ENCODE data around the gene MED23. TPM values are rescaled to one million over a fixed set of nuclear protein-coding genes. Genes with fewer than 3 reads are reported as not detected.
"Not testable (repeated sequence)": the region's sequence is repeated elsewhere in the genome, so short reads cannot be mapped to it uniquely, and the experiment has no call there.

MED23 gene
- total RNA-seq, 1 experiment from 2014 or later: 32.2 TPM

DNA sequence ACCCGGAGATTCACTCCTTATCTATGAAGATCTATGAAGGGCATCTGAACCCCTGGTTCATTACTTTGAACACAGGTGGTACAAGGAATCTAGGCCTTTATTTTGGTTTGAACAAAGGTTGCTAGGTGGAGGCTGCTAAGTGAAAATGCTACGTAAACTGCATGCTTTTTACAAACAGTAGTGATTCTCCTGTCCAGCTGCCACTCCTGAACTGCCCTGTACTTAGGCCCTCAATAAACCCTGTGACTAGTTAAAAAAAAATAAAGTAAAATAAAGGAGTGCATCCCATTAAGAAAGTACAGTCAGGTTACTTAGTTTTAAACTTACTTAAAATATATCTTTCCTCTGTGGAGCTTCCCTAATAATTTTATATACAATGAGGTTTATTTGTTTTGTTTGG is 82.7 kb downstream of the MED23 start:
- no peaks in the 10 kb centered on the region for H3K4me1 ChIP-seq (replicated peaks)
- H3K27me3 ChIP-seq (replicated peaks): peaks cover 3% of the 10 kb centered on the region; the same call in 1 of the 2 replicates
- no peak overlapping the region for H3K27ac ChIP-seq
- H3K9me3 ChIP-seq (replicated peaks): no peaks in the 10 kb centered on the region
- no peak for DNase-seq (ENCODE audit: low read depth in 1 of 2, low spot score in 2 of 2)
- no peak overlapping the region for H3K4me3 ChIP-seq
- no peaks in the 10 kb centered on the region for H3K36me3 ChIP-seq

DNA sequence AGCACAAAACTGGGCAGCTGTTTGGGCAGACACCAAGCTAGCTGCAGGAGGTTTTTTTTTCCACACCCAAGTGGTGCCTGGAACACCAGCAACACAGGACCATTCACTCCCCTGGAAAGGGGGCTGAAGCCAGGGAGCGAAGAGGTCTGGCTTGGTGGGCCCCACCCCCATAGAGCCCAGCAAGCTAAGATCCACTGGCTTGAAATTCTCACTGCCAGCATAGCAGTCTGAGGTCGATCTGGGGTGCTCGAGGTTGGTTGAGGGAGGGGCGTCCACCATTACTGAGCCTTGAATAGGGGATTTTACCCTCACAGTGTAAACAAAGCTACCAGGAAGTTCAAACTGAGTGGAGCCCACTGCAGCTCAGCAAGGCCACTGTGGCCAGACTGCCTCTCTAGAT is 89.4 kb downstream of the MED23 start:
- H3K4me1 ChIP-seq (replicated peaks); DNase-seq (ENCODE audit: low read depth in 1 of 2, low spot score in 2 of 2); H3K36me3 ChIP-seq; H3K27me3 ChIP-seq (replicated peaks); H3K4me3 ChIP-seq; H3K9me3 ChIP-seq (replicated peaks); H3K27ac ChIP-seq: not testable (repeated sequence)

DNA sequence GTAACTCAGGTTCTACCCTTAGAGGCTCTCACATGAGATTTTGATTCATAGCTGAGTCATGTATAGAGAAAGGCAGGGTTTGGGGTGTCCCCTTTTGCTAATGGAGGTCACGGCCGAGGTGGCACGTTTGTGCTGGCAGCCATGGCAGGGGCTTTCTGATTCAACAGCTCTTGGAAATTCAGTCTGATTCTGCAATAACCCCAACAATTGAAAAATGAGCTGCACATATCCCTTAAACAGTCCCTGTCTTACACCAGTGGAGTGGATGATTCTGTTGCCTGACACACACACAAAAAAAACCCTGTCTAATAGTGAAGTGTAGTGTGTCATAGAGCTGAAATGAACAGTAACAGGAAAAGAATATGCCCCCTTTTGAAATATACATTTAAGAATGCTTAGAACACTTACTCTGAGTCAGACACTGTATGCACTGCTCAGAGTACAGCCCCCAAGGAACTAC is 95.4 kb downstream of the MED23 start:
- no peaks in the 10 kb centered on the region for H3K4me1 ChIP-seq (replicated peaks)
- DNase-seq (ENCODE audit: low read depth in 1 of 2, low spot score in 2 of 2): no peak
- no peaks in the 10 kb centered on the region for H3K27me3 ChIP-seq (replicated peaks)
- H3K4me3 ChIP-seq: no peak overlapping the region
- no peaks in the 10 kb centered on the region for H3K36me3 ChIP-seq
- H3K9me3 ChIP-seq (replicated peaks): no peaks in the 10 kb centered on the region
- no peak overlapping the region for H3K27ac ChIP-seq

DNA sequence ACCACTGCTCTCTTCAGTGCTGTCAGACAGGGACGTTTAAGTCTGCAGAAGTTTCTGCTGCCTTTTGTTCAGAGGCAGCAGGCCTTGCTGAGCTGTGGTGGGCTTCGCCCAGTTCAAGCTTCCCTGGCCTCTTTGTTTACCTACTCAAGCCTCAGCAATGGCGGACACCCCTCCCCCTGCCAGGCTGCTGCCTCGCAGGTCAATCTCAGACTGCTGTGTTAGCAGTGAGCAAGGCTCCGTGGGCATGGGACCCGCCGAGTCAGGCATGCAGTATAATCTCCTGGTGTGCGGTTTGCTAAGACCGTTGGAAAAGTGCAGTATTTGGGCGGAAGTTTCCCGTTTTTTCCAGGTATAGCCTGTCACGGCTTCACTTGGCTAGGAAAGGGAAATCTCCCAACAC is 96.4 kb downstream of the MED23 start:
- not testable (repeated sequence) for H3K36me3 ChIP-seq, H3K27ac ChIP-seq

DNA sequence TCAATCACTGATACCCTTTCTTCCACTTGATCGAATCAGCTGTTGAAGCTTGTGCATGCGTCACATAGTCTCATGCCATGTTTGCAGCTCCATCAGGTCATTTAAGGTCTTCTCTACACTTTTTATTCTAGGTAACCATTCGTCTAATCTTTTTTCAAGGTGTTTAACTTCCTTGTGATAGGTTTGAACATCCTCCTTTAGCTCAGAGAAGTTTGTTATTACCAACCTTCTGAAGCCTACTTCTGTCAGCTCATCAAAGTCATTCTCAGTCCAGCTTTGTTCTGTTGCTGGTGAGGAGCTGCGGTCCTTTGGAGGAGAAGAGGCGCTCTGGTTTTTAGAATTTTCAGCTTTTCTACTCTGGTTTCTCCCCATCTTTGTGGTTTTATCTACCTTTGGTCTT is 97.1 kb downstream of the MED23 start:
- not testable (repeated sequence) for DNase-seq (ENCODE audit: low read depth in 1 of 2, low spot score in 2 of 2); H3K27ac ChIP-seq; H3K9me3 ChIP-seq (replicated peaks); H3K27me3 ChIP-seq (replicated peaks); H3K4me1 ChIP-seq (replicated peaks); H3K4me3 ChIP-seq; H3K36me3 ChIP-seq

More for the DNA sequence above, 96.4 kb downstream of the MED23 start:
- not testable (repeated sequence) for H3K9me3 ChIP-seq (replicated peaks); H3K4me1 ChIP-seq (replicated peaks); H3K27me3 ChIP-seq (replicated peaks); DNase-seq (ENCODE audit: low read depth in 1 of 2, low spot score in 2 of 2); H3K4me3 ChIP-seq

DNA sequence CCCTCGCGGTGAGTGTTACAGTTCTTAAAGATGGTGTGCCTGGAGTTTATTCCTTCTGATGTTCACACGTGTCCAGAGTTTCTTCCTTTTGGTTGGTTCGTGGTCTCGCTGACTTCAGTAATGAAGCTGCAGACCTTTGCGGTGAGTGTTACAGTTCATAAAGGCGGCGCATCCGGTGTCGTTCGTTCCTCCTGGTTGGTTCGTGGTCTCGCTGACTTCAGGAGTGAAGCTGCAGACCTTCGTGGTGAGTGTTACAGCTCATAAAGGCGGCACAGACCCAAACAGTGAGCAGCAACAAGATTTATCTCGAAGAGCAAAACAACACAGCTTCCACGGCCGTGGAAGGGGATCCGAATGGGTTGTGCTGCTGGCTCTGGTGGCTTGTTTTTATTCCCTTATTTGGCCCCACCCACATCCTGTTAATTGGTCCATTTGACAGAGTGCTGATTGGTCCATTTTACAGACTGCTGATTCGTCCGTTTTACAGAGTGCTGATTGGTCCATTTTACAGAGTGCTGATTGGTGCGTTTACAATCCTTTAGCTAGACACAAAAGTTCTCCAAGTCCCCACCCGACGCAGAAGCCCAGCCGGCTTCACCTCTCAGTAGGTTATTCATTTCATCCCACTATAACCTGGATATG is 103.2 kb downstream of the MED23 start:
- Histone ChIP-seq H3K27ac (no peak overlapping the region), H3K9me3 (replicated peaks) (no peaks in the 10 kb centered on the region), H3K4me1 (replicated peaks) (no peaks in the 10 kb centered on the region), H3K4me3 (no peak overlapping the region), H3K36me3 (no peaks in the 10 kb centered on the region), H3K27me3 (replicated peaks) (no peaks in the 10 kb centered on the region)
- no peak for DNase-seq (ENCODE audit: low read depth in 1 of 2, low spot score in 2 of 2)

DNA sequence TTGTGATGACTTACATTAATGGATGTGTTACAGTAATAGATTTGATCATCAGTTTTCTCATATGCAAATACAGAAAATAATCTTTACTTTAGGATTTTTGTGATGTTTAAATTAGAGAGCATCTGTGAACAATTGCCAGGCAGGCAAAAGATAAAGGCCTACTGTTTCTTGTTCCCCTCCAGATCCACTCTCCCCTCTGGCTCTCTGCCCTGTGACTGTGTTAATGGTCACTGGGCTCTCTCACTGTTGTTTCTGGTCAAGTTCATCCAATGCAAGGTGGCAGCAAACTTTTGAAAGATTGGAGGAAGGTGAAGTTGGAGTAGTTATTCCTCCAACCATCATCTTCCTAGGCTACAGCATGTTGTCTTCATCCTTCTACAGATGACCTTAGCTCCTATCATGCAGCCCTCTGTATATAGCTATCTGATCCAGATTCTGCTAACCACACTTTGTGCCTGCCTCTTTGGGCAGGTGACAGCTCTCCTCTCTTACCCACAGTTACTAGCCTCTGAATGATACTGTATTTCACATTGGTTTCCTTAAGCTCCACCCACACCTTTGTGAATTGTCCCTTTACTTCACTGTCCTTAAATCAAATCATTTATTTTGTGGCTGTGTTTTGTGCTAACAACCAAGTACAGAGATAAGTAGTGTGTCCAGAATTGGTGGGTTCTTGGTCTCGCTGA is 103.9 kb downstream of the MED23 start:
- no peak for DNase-seq (ENCODE audit: low read depth in 1 of 2, low spot score in 2 of 2)
- H3K4me3 ChIP-seq: no peak overlapping the region
- H3K27ac ChIP-seq: no peak overlapping the region
- no peaks in the 10 kb centered on the region for H3K4me1 ChIP-seq (replicated peaks)
- no peaks in the 10 kb centered on the region for H3K36me3 ChIP-seq
- H3K9me3 ChIP-seq (replicated peaks): no peaks in the 10 kb centered on the region; the same call in 1 of the 2 replicates
- H3K27me3 ChIP-seq (replicated peaks): no peaks in the 10 kb centered on the region

Other genes with a start within 250 kb of the MED23 start
- not detected in 2 replicates for gene ARG1, start 55.0 kb downstream of the MED23 start, total RNA-seq (2014; rRNA removed; shearing (Covaris generic))
- gene ENPP3, start 9.1 kb upstream of the MED23 start, total RNA-seq (2014; rRNA removed; shearing (Covaris generic)): 0.05 and 0.72 TPM in 2 replicates
- gene OR2A4, start 73.2 kb upstream of the MED23 start, total RNA-seq (2014; rRNA removed; shearing (Covaris generic)): not detected in 2 replicates
- gene CTAGE9, start 82.8 kb upstream of the MED23 start, total RNA-seq (2014; rRNA removed; shearing (Covaris generic)): 0.26 TPM in 1 of 2 replicates, not detected in the other
- 21.5 and 24.5 TPM in 2 replicates for gene ENPP1, start 179.8 kb upstream of the MED23 start, total RNA-seq (2014; rRNA removed; shearing (Covaris generic))